Uterus (tissue), 4 donors: ENCODE results near the gene OR2L2. TPM values are rescaled to one million over a fixed set of nuclear protein-coding genes. Genes with fewer than 3 reads are reported as not detected.

Experiments used
- DNase-seq, 2 donors: peaks; one replicate each; pipeline ENCODE4 v3.0.0-alpha.2; 2019 to 2020
- H3K27ac ChIP-seq, 2 donors: fragments of 200-600 bp; sonication (generic); 1 replicate in 1 of 2; 2 replicates in 1 of 2; pipeline ENCODE4 v1.5.1; 2016 to 2018
- H3K27me3 ChIP-seq, 2 donors: fragments of 200-600 bp; sonication (generic); one replicate each; pipeline ENCODE4 v1.5.1; 2018 to 2019; ENCODE audit warnings: control low read depth in 1 of 2
- H3K36me3 ChIP-seq, 2 donors: fragments of 200-600 bp; sonication (generic); one replicate each; pipeline ENCODE4 v1.5.1; 2019; ENCODE audit warnings: control low read depth in 1 of 2
- H3K4me1 ChIP-seq, 2 donors: fragments of 200-600 bp; sonication (generic); one replicate each; pipeline ENCODE4 v1.5.1; 2018 to 2019; ENCODE audit warnings: control low read depth in 1 of 2
- H3K4me3 ChIP-seq, 2 donors: fragments of 200-600 bp; sonication (generic); 1 replicate in 1 of 2; 2 replicates in 1 of 2; pipeline ENCODE4 v1.5.1; 2018 to 2019; ENCODE audit warnings: mild to moderate bottlenecking in 1 of 2
- H3K9me3 ChIP-seq, 2 donors: fragments of 200-600 bp; sonication (generic); one replicate each; pipeline ENCODE4 v1.5.1; 2019; ENCODE audit warnings: control low read depth in 1 of 2
- CTCF ChIP-seq, 4 experiments: fragments of 200-600 bp in 2 of 4; fragments of 450-650 bp in 2 of 4; sonication (generic) in 2 of 4; IDR thresholded peaks; one replicate each; pipeline ENCODE4 v1.5.1; 2016 to 2019; ENCODE audit warnings: antibody characterized with exemption in 4 of 4, mild to moderate bottlenecking in 2 of 4, moderate library complexity in 1 of 4
- POLR2A ChIP-seq, 2 donors: fragments of 450-650 bp; IDR thresholded peaks; one replicate each; pipeline ENCODE4 v1.6.1; 2016; ENCODE audit warnings: antibody characterized with exemption in 2 of 2, mild to moderate bottlenecking in 1 of 2, moderate library complexity in 1 of 2
- intact Hi-C: fragments of 100-400 bp; cut with DNase I; formaldehyde crosslinking; loops from one replicate; pipeline ENCODE4 v1.15.1; 2023; ENCODE audit warnings: low total_unique reads
- total RNA-seq, 4 donors: library from RNA; depleted of rRNA in 3 of 4; stranded (reverse); fragments of >200 nt in 3 of 4; gene quantifications; one replicate each; pipeline versions ENCODE4 v1.1.0 to v1.2.4, GENCODE V29; 2014 to 2023
- donor health status: DM: yes; HTN: yes; CAD: no.

OR2L2 gene
- total RNA-seq, 4 donors from 2014 or later, result 0.30 TPM; not detected in 3

GRCh38 chr1:248009681-248010080 is 20.2 kb upstream of the OR2L2 start:
- Histone ChIP-seq H3K27me3 (no peaks in the 10 kb centered on the region), H3K9me3 (no peaks in the 10 kb centered on the region), H3K27ac (no peak overlapping the region), H3K4me1 (no peaks in the 10 kb centered on the region), H3K4me3 (no peak overlapping the region), H3K36me3 (no peaks in the 10 kb centered on the region)
- intact Hi-C loops, result no loop called here
- no peak for TF ChIP-seq POLR2A (IDR thresholded peaks at IDR 0.05)
- DNase-seq, result no peak

GRCh38 chr1:248013229-248013710 is 16.6 kb upstream of the OR2L2 start, which contains the start of gene OR2L5:
TSS of gene OR2L5 (plus strand) at chr1:248013660. CDS start at chr1:248021948, 8,288 bp downstream.
- Histone ChIP-seq H3K36me3 (no peaks in the 10 kb centered on the region), H3K9me3 (no peaks in the 10 kb centered on the region), H3K4me1 (no peaks in the 10 kb centered on the region), H3K27me3 (no peaks in the 10 kb centered on the region), H3K27ac (no peak within 1 kb of the TSS), H3K4me3 (no peak within 1 kb of the TSS)
- DNase-seq, result no peak
- no peak for TF ChIP-seq CTCF (IDR thresholded peaks at IDR 0.05)
- intact Hi-C loops, result no loop called here

- Histone ChIP-seq H3K4me1 (no peaks in the 10 kb centered on the region), H3K27me3 (no peaks in the 10 kb centered on the region), H3K9me3 (no peaks in the 10 kb centered on the region), H3K27ac (no peak overlapping the region), H3K36me3 (no peaks in the 10 kb centered on the region), H3K4me3 (no peak overlapping the region)
- TF ChIP-seq CTCF (IDR thresholded peaks at IDR 0.05), result no peak
- intact Hi-C loops, result no loop called here
- no peak for DNase-seq
These were observed 14.1 kb upstream of the OR2L2 start for GRCh38 chr1:248015803-248016202.

GRCh38 chr1:248045209-248045608 is 15.3 kb downstream of the OR2L2 start:
- no peaks in the 10 kb centered on the region for H3K9me3 ChIP-seq
- no peak overlapping the region for H3K27ac ChIP-seq
- DNase-seq, result no peak
- no peak overlapping the region for H3K4me3 ChIP-seq
- H3K4me1 ChIP-seq, result no peaks in the 10 kb centered on the region
- intact Hi-C loops, result no loop called here
- no peaks in the 10 kb centered on the region for H3K27me3 ChIP-seq
- TF ChIP-seq CTCF (IDR thresholded peaks at IDR 0.05) (no peak), POLR2A (IDR thresholded peaks at IDR 0.05) (no peak)
- no peaks in the 10 kb centered on the region for H3K36me3 ChIP-seq

DNA sequence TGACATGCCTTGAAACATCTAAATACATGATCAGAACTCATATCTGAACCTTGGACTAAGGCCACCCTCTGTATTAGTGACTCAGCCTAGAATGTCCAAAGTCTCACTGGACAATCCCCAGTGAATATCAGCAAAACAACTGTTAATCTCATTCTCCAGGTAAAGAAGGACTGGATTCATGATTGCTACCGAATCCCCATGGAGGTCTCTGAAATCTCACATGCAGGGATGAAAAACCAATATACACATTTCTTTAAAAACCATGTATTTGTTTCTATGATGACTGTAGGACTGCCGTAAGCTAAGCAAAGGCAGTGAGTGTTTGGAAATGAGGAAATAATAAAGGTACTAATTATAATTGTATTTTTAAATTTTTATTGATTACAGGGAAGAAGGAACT is 16.7 kb downstream of the OR2L2 start, which contains the start of gene OR2L3:
TSS of gene OR2L3 (plus strand) at position 301 of the 400 bp plus-strand sequence. CDS start 13,846 bp downstream, outside the sequence.
- H3K4me1 ChIP-seq, result no peaks in the 10 kb centered on the region
- H3K36me3 ChIP-seq, result no peaks in the 10 kb centered on the region
- TF ChIP-seq CTCF (IDR thresholded peaks at IDR 0.05), result no peak
- no peak for TF ChIP-seq POLR2A (IDR thresholded peaks at IDR 0.05)
- H3K4me3 ChIP-seq, result no peak within 1 kb of the TSS
- DNase-seq, result no peak
- no peaks in the 10 kb centered on the region for H3K9me3 ChIP-seq
- H3K27ac ChIP-seq, result no peak within 1 kb of the TSS
- intact Hi-C loops, result no loop called here
- no peaks in the 10 kb centered on the region for H3K27me3 ChIP-seq

- DNase-seq, result no peak
- Histone ChIP-seq H3K4me3 (no peak overlapping the region), H3K9me3 (no peaks in the 10 kb centered on the region), H3K4me1 (no peaks in the 10 kb centered on the region), H3K27me3 (no peaks in the 10 kb centered on the region), H3K27ac (no peak overlapping the region), H3K36me3 (no peaks in the 10 kb centered on the region)
- TF ChIP-seq POLR2A (IDR thresholded peaks at IDR 0.05) (no peak), CTCF (IDR thresholded peaks at IDR 0.05) (no peak)
- intact Hi-C loops, result no loop called here
These were observed 17.1 kb downstream of the OR2L2 start for GRCh38 chr1:248047008-248047407.
